Psoas muscle (tissue), 8 donors: ENCODE results near the gene MTURN. TPM values are rescaled to one million over a fixed set of nuclear protein-coding genes. Genes with fewer than 3 reads are reported as not detected.

Experiments
- ATAC-seq, 4 donors: fragments of 200-7000 bp; cut with Tn5 transposase; one replicate each; pipeline ENCODE4 v1.9.1; 2020; ENCODE audit warnings: moderate library complexity in 3 of 4, mild to moderate bottlenecking in 2 of 4
- DNase-seq, 2 donors: peaks; one replicate each; pipeline ENCODE4 v3.0.0-alpha.2; 2020
- H3K27ac ChIP-seq: fragments of 200-600 bp; one replicate; pipeline ENCODE4 v1.8.0; 2022
- H3K27me3 ChIP-seq, 3 donors: fragments of 200-600 bp in 1 of 3; one replicate each; pipeline versions ENCODE4 v1.6.1 to v1.8.0; 2013 to 2022; ENCODE audit warnings: low read length in 2 of 3, mild to moderate bottlenecking in 2 of 3, moderate library complexity in 1 of 3; ENCODE audit not compliant: insufficient read depth in 3 of 3
- H3K36me3 ChIP-seq, 2 donors: fragments of 200-600 bp in 1 of 2; one replicate each; pipeline versions ENCODE4 v1.6.1 to v1.8.0; 2013 to 2022; ENCODE audit warnings: low read depth in 1 of 2, mild to moderate bottlenecking in 1 of 2, moderate library complexity in 1 of 2; ENCODE audit not compliant: insufficient read depth in 1 of 2
- H3K4me1 ChIP-seq: fragments of 200-600 bp; one replicate; pipeline ENCODE4 v1.8.0; 2022
- H3K4me3 ChIP-seq: fragments of 200-600 bp; one replicate; pipeline ENCODE4 v1.8.0; 2022; ENCODE audit warnings: mild to moderate bottlenecking
- H3K9me3 ChIP-seq: fragments of 200-600 bp; one replicate; pipeline ENCODE4 v1.8.0; 2022
- CTCF ChIP-seq: fragments of 200-600 bp; IDR thresholded peaks from one replicate; pipeline ENCODE4 v1.8.0; 2022; ENCODE audit warnings: antibody characterized with exemption
- WGBS, 3 donors: extraction: QIAGEN DNeasy Blood & Tissue Kit; methylation state at CpG; one replicate each; pipeline versions ENCODE4 v1.1.6 to v1.1.7; 2013; 5-methylcytosine and 5-hydroxymethylcytosine counted together
- intact Hi-C, 2 donors: fragments of 100-400 bp; cut with DNase I; formaldehyde crosslinking; loops; one replicate each; pipeline versions ENCODE4 v1.11.0 to v1.14.2; 2022
- polyA plus RNA-seq, 3 donors: library from polyadenylated mRNA; stranded (reverse); fragments of 200-250 nt; gene quantifications; one replicate each; pipeline ENCODE4 v1.2.3, GENCODE V29; 2013
- total RNA-seq, 4 donors: library from RNA; stranded (reverse); fragmentation: NEBNext Ultra II Directional in 2 of 4; extraction: Animal tissue kit (Norgen Biotek cat#: 25700) in 2 of 4; gene quantifications; one replicate each; pipeline versions ENCODE4 v1.2.1 to v1.2.4, GENCODE V29; 2021 to 2023
- donor health status: healthy with polysubstance abuse.
- donor health status: DM: no; HTN: no; CAD: no; lungs with moderate emphysema.
- donor health status: Bipolar disorder and iron deficiency.
- donor health status: healthy.
- donor health status: DM: yes; HTN: yes; CAD: no.
- donor health status: DM: no; HTN: no; CAD: no.
- donor health status: DM: no; HTN: no; CAD: no.
- donor health status: DM: yes; HTN: yes; CAD: no.

MTURN gene
- total and polyA plus RNA-seq, 7 donors = 7.1 to 68.6 (median 17.6) TPM

GRCh38 chr7:30169579-30169978 is 34.8 kb downstream of the MTURN start:
- H3K4me3 ChIP-seq = no peak overlapping the region
- H3K36me3 ChIP-seq = no peaks in the 10 kb centered on the region
- peak overlapping the region; percentile 38 for H3K27ac ChIP-seq
- DNase-seq (peak in 1 of 2 donors; percentile 34), ATAC-seq (peak in 3 of 4 donors; percentile 40 to 65 (median 47))
- no peaks in the 10 kb centered on the region for H3K27me3 ChIP-seq
- H3K4me1 ChIP-seq = peaks cover 58% of the 10 kb centered on the region
- TF ChIP-seq CTCF = no peak
- 51 to 55% (median 51%) methylated on average over 2 of the region's 2 CpGs for WGBS, 3 donors
- intact Hi-C loops = loop anchor here in 1 of 2 donors (5.0 kb wide), 1 partner anchor 108 kb away; no protein-coding TSS in a partner anchor
- no peaks in the 10 kb centered on the region for H3K9me3 ChIP-seq

- H3K4me3 ChIP-seq = no peak overlapping the region
- DNase-seq (no peak), ATAC-seq (no peak)
- H3K27me3 ChIP-seq = no peaks in the 10 kb centered on the region
- intact Hi-C loops = no loop called here
- WGBS, 3 donors = 71 to 76% (median 72%) methylated on average over 6 of the region's 6 CpGs
- H3K27ac ChIP-seq = peak overlapping the region; percentile 38
- no peak for TF ChIP-seq CTCF
- peaks cover 59% of the 10 kb centered on the region for H3K4me1 ChIP-seq
- no peaks in the 10 kb centered on the region for H3K9me3 ChIP-seq
- no peaks in the 10 kb centered on the region for H3K36me3 ChIP-seq
These were observed 35.9 kb downstream of the MTURN start for GRCh38 chr7:30170476-30171205.

GRCh38 chr7:30171766-30172447 is 37.1 kb downstream of the MTURN start:
- 63 to 83% (median 73%) methylated on average over 9 of the region's 9 CpGs for WGBS, 3 donors
- intact Hi-C loops = loop anchor here in 1 of 2 donors (2.0 kb wide), 2 partner anchors 55 to 113 kb away; partner anchors contain the start of gene ZNRF2
- Histone ChIP-seq H3K27me3 (no peaks in the 10 kb centered on the region), H3K4me1 (peaks cover 72% of the 10 kb centered on the region), H3K36me3 (no peaks in the 10 kb centered on the region), H3K4me3 (no peak overlapping the region), H3K9me3 (no peaks in the 10 kb centered on the region), H3K27ac (peak overlapping the region; percentile 87)
- TF ChIP-seq CTCF = no peak
- ATAC-seq (no peak), DNase-seq (no peak)

- H3K4me3 ChIP-seq = no peak overlapping the region
- H3K4me1 ChIP-seq = peaks cover 76% of the 10 kb centered on the region
- no peaks in the 10 kb centered on the region for H3K9me3 ChIP-seq
- H3K27me3 ChIP-seq = no peaks in the 10 kb centered on the region
- ATAC-seq = peak; percentile 22 to 66 (median 50)
- intact Hi-C loops = loop anchor here in 1 of 2 donors (2.0 kb wide), 2 partner anchors 54 to 112 kb away; partner anchors contain the start of gene ZNRF2
- H3K36me3 ChIP-seq = no peaks in the 10 kb centered on the region
- no peak for TF ChIP-seq CTCF
- 48 to 80% (median 56%) methylated on average over 3 of the region's 3 CpGs for WGBS, 3 donors
- peak overlapping the region; percentile 87 for H3K27ac ChIP-seq
- no peak for DNase-seq
These were observed 37.7 kb downstream of the MTURN start for GRCh38 chr7:30172451-30172850.
